Neuronal stem cell (in vitro differentiated cells): ENCODE results near the gene POLR1E.

Experiments
- DNase-seq: peaks from one replicate; pipeline ENCODE4 v3.0.0-alpha.2; 2013; ENCODE audit warnings: low spot score
- H2AFZ ChIP-seq: one replicate; pipeline ENCODE4 v1.6.1; 2013; ENCODE audit warnings: mild to moderate bottlenecking, low read length, inconsistent platforms
- H2AK5ac ChIP-seq: 2 replicates; pipeline ENCODE4 v1.6.1; 2013; ENCODE audit warnings: low read depth, mild to moderate bottlenecking, inconsistent platforms, low read length, moderate library complexity, mixed read lengths
- H2BK120ac ChIP-seq: 2 replicates; pipeline ENCODE4 v1.6.1; 2013; ENCODE audit warnings: low read depth, mild to moderate bottlenecking, inconsistent platforms, low read length, moderate library complexity, mixed read lengths
- H2BK12ac ChIP-seq: one replicate; pipeline ENCODE4 v1.6.1; 2013; ENCODE audit warnings: low read length, inconsistent platforms
- H2BK15ac ChIP-seq: 2 replicates; pipeline ENCODE4 v1.6.1; 2013; ENCODE audit warnings: mild to moderate bottlenecking, low read length, inconsistent platforms, mixed read lengths
- H2BK5ac ChIP-seq: one replicate; pipeline ENCODE4 v1.6.1; 2013; ENCODE audit warnings: inconsistent platforms, mild to moderate bottlenecking, low read length, moderate library complexity
- H3K14ac ChIP-seq: one replicate; pipeline ENCODE4 v1.6.1; 2013; ENCODE audit warnings: low read length, inconsistent platforms
- H3K18ac ChIP-seq: 2 replicates; pipeline ENCODE4 v1.6.1; 2013; ENCODE audit warnings: low read length, inconsistent platforms
- H3K23ac ChIP-seq: 2 replicates; pipeline ENCODE4 v1.6.1; 2013; ENCODE audit warnings: low read depth, mild to moderate bottlenecking, mixed read lengths, low read length, inconsistent platforms; ENCODE audit not compliant: poor library complexity
- H3K27ac ChIP-seq: replicated peaks from 3 replicates; pipeline ENCODE4 v1.5.1; 2013; ENCODE audit warnings: low read length, inconsistent platforms
- H3K27me3 ChIP-seq, 3 experiments: 2 replicates each; pipeline ENCODE4 v1.6.1; 2013; ENCODE audit warnings: low read length in 3 of 3, mild to moderate bottlenecking in 2 of 3, inconsistent platforms in 1 of 3, low read depth in 1 of 3, mixed read lengths in 1 of 3, moderate library complexity in 1 of 3; ENCODE audit not compliant: control insufficient read depth in 3 of 3, insufficient read depth in 3 of 3
- H3K36me3 ChIP-seq, 2 donors: replicated peaks in 1 of 2; 2 replicates each; pipeline ENCODE4 v1.6.1; 2013; ENCODE audit warnings: low read length in 2 of 2; ENCODE audit not compliant: control insufficient read depth in 2 of 2, insufficient read depth in 2 of 2
- H3K4ac ChIP-seq: 2 replicates; pipeline ENCODE4 v1.6.1; 2013; ENCODE audit warnings: inconsistent platforms, mild to moderate bottlenecking, low read length, moderate library complexity
- H3K4me1 ChIP-seq, 2 donors: 1 replicate in 1 of 2; 2 replicates in 1 of 2; pipeline ENCODE4 v1.6.1; 2013; ENCODE audit warnings: low read length in 2 of 2, low read depth in 1 of 2; ENCODE audit not compliant: control insufficient read depth in 2 of 2, insufficient read depth in 1 of 2
- H3K4me2 ChIP-seq: one replicate; pipeline ENCODE4 v1.6.1; 2013; ENCODE audit warnings: mild to moderate bottlenecking, low read length, inconsistent platforms; ENCODE audit not compliant: insufficient read depth, poor library complexity, severe bottlenecking
- H3K4me3 ChIP-seq, 2 donors: 2 replicates each; pipeline ENCODE4 v1.5.1; 2013; ENCODE audit warnings: low read length in 2 of 2, mild to moderate bottlenecking in 2 of 2, inconsistent platforms in 1 of 2, moderate library complexity in 1 of 2
- H3K79me1 ChIP-seq: one replicate; pipeline ENCODE4 v1.6.1; 2013; ENCODE audit warnings: low read depth, mild to moderate bottlenecking, inconsistent platforms, low read length, moderate library complexity
- H3K9ac ChIP-seq: one replicate; pipeline ENCODE4 v1.6.1; 2013; ENCODE audit warnings: mild to moderate bottlenecking, low read depth, low read length, inconsistent platforms; ENCODE audit not compliant: poor library complexity
- H3K9me3 ChIP-seq, 2 donors: replicated peaks in 1 of 2; 2 replicates each; pipeline versions ENCODE3 to v1.6.1; 2013; ENCODE audit warnings: low read length in 2 of 2, mild to moderate bottlenecking in 2 of 2, inconsistent platforms in 1 of 2, low read depth in 1 of 2, mixed read lengths in 1 of 2, moderate library complexity in 1 of 2; ENCODE audit not compliant: control insufficient read depth in 2 of 2, insufficient read depth in 1 of 2
- H4K8ac ChIP-seq: one replicate; pipeline ENCODE4 v1.6.1; 2013; ENCODE audit warnings: low read depth, mild to moderate bottlenecking, inconsistent platforms, low read length, moderate library complexity
- H4K91ac ChIP-seq: one replicate; pipeline ENCODE4 v1.6.1; 2013; ENCODE audit warnings: low read length, low read depth, mild to moderate bottlenecking, inconsistent platforms; ENCODE audit not compliant: poor library complexity
- WGBS, 2 donors: extraction: QIAGEN DNeasy Blood & Tissue Kit; methylation state at CpG; one replicate each; pipeline ENCODE4 v1.1.7; 2013; ENCODE audit warnings: missing lambda C conversion rate in 2 of 2, mixed read lengths in 1 of 2; ENCODE audit not compliant: insufficient read length in 2 of 2, insufficient replicate concordance in 1 of 2; ENCODE audit errors: extremely low coverage in 2 of 2; 5-methylcytosine and 5-hydroxymethylcytosine counted together

The POLR1E gene

GRCh38 chr9:37454238-37454637, 31.5 kb upstream of the POLR1E start:
- H2AK5ac ChIP-seq, result no peak overlapping the region
- no peak overlapping the region for H2BK5ac ChIP-seq
- peaks cover 9 to 21% of the 10 kb centered on the region in 2 donors for H3K9me3 ChIP-seq
- no peak overlapping the region for H3K9ac ChIP-seq
- H3K18ac ChIP-seq, result no peak overlapping the region
- H3K4me2 ChIP-seq, result no peak overlapping the region
- H2BK12ac ChIP-seq, result no peak overlapping the region
- no peak overlapping the region for H2BK15ac ChIP-seq
- H3K4ac ChIP-seq, result no peak overlapping the region
- H2AFZ ChIP-seq, result no peak overlapping the region
- H3K36me3 ChIP-seq, result peaks cover 12 to 64% of the 10 kb centered on the region in 2 donors
- H3K4me3 ChIP-seq, result no peak overlapping the region
- H3K79me1 ChIP-seq, result peaks cover 12% of the 10 kb centered on the region
- H3K4me1 ChIP-seq, result peaks cover 0 to 4% of the 10 kb centered on the region in 2 donors
- H2BK120ac ChIP-seq, result no peak overlapping the region
- H3K27ac ChIP-seq, result no peak overlapping the region
- H3K14ac ChIP-seq, result no peak overlapping the region
- H4K8ac ChIP-seq, result no peak overlapping the region
- no peaks in the 10 kb centered on the region for H3K27me3 ChIP-seq
- no peak overlapping the region for H4K91ac ChIP-seq
- no peak overlapping the region for H3K23ac ChIP-seq
- no peak for DNase-seq

- Histone ChIP-seq H3K23ac (no peak overlapping the region), H2BK5ac (no peak overlapping the region), H3K4me2 (no peak overlapping the region), H3K27ac (no peak overlapping the region), H2AK5ac (no peak overlapping the region), H2BK15ac (no peak overlapping the region), H3K4me3 (no peak overlapping the region), H3K36me3 (peaks cover 10 to 60% of the 10 kb centered on the region in 2 donors), H4K8ac (no peak overlapping the region), H3K4ac (no peak overlapping the region), H4K91ac (no peak overlapping the region), H2BK120ac (no peak overlapping the region), H3K4me1 (peaks cover 0 to 2% of the 10 kb centered on the region in 2 donors), H2BK12ac (no peak overlapping the region), H3K27me3 (no peaks in the 10 kb centered on the region), H3K9me3 (peaks cover 9 to 21% of the 10 kb centered on the region in 2 donors), H3K9ac (no peak overlapping the region), H3K14ac (no peak overlapping the region), H2AFZ (no peak overlapping the region), H3K79me1 (peaks cover 12% of the 10 kb centered on the region), H3K18ac (no peak overlapping the region)
- no peak for DNase-seq
- no CpG with 5 or more reads among the region's 7 CpGs for WGBS, 2 donors
Measured at GRCh38 chr9:37455884-37456647, 29.7 kb upstream of the POLR1E start.

- H3K4me1 ChIP-seq, result peaks cover 0 to 2% of the 10 kb centered on the region in 2 donors
- peaks cover 10 to 60% of the 10 kb centered on the region in 2 donors for H3K36me3 ChIP-seq
- no peaks in the 10 kb centered on the region for H3K27me3 ChIP-seq
- no peak overlapping the region for H3K4me2 ChIP-seq
- no peak overlapping the region for H3K18ac ChIP-seq
- no peak overlapping the region for H4K91ac ChIP-seq
- H3K27ac ChIP-seq, result no peak overlapping the region
- no peak for DNase-seq
- H4K8ac ChIP-seq, result no peak overlapping the region
- no peak overlapping the region for H3K14ac ChIP-seq
- H3K23ac ChIP-seq, result no peak overlapping the region
- no peak overlapping the region for H3K4me3 ChIP-seq
- no peak overlapping the region for H2BK120ac ChIP-seq
- no peak overlapping the region for H2BK5ac ChIP-seq
- no peak overlapping the region for H2AFZ ChIP-seq
- no CpG with 5 or more reads among the region's 1 CpG for WGBS, 2 donors
- no peak overlapping the region for H3K4ac ChIP-seq
- no peak overlapping the region for H3K9ac ChIP-seq
- no peak overlapping the region for H2AK5ac ChIP-seq
- H3K79me1 ChIP-seq, result peaks cover 12% of the 10 kb centered on the region
- peaks cover 9 to 21% of the 10 kb centered on the region in 2 donors for H3K9me3 ChIP-seq
- no peak overlapping the region for H2BK15ac ChIP-seq
- no peak overlapping the region for H2BK12ac ChIP-seq
Measured at GRCh38 chr9:37456817-37457216, 28.9 kb upstream of the POLR1E start.

DNA sequence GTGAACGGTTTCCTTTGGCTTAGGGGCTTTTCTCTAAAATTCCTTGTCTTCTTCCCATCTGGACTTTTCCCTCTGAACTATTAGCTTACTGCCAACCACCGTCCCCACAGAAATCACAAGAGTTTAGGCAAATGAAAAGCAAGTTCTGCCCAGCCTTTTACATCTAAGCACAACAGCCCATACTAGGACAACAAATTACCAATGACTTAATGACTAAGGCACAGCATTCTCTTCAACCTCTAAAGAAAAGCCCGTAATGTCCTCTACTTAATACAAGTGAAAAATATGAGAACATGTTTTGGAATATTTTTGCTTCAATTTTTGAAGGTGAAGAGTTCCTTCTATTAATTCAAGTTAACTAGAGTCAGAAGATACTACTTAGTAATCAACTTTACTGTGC, 21.7 kb upstream of the POLR1E start:
- no peak for DNase-seq
- H4K8ac ChIP-seq, result no peak overlapping the region
- no peak overlapping the region for H2BK12ac ChIP-seq
- H3K9ac ChIP-seq, result no peak overlapping the region
- H2BK15ac ChIP-seq, result no peak overlapping the region
- H3K4me2 ChIP-seq, result peak overlapping the region; percentile 44
- no peaks in the 10 kb centered on the region for H3K9me3 ChIP-seq
- no peak overlapping the region for H3K27ac ChIP-seq
- H3K23ac ChIP-seq, result no peak overlapping the region
- peak overlapping the region; percentile 70 to 78 for H3K4me3 ChIP-seq
- no peaks in the 10 kb centered on the region for H3K27me3 ChIP-seq
- H3K4me1 ChIP-seq, result peaks cover 6 to 9% of the 10 kb centered on the region in 2 donors
- H2BK5ac ChIP-seq, result no peak overlapping the region
- WGBS, 2 donors, result no CpG with 5 or more reads among the region's 3 CpGs
- peaks cover 0 to 26% of the 10 kb centered on the region in 2 donors for H3K36me3 ChIP-seq
- no peak overlapping the region for H3K4ac ChIP-seq
- H3K14ac ChIP-seq, result no peak overlapping the region
- no peak overlapping the region for H2AK5ac ChIP-seq
- no peak overlapping the region for H2AFZ ChIP-seq
- H3K18ac ChIP-seq, result no peak overlapping the region
- peaks cover 5% of the 10 kb centered on the region for H3K79me1 ChIP-seq
- no peak overlapping the region for H4K91ac ChIP-seq
- no peak overlapping the region for H2BK120ac ChIP-seq
